Anterior cingulate cortex (tissue), 58 donors: Measurements from ENCODE around the gene LDLRAD3.
A peak's percentile ranks its signal among the peaks of the same experiment; 100 is the strongest.

Experiments used
- DNase-seq, 58 donors: peaks; one replicate each; lab custom pipeline; 2025; lab: John Stamatoyannopoulos, UW

Gene LDLRAD3

GRCh38 chr11:36013950-36014897 is 70.4 kb downstream of the LDLRAD3 start:
- DNase-seq = no peak

DNA sequence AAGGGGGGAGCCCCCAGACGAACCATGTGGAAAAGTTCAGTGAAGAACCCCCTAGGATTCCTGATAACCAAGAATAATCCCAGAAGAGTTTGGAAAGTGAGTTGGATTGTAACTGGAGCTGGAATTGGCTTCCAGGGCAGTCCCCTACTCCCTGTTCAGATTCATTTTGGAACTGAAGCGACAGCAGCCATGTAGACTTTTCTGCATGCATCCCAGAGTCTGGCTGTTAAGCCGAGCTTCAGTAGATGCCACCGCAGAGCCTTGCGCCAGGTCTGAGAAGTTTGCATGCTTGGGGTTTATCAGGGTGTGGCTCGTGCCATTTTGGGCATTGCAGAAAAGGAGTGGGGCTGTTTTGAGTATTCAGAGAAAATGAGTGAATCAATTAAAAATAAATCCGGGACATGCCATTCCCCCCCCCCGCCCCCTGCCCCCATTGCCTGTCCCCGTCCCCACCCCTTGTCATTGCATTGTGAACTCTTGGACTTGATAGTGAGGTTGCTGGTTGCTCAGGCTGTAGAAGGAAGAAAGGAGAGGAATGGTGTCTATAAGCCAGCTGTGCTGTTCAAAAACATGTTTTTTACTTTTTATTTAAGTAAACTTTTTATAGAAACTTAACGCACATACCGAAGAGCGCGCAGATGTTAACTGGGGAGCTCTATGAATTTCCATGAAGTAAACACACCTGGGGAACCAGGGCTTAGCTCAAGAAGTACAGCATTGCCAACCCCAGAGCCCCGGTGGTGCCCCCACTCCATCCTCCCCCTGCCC is 71.2 kb downstream of the LDLRAD3 start:
- no peak for DNase-seq

DNA sequence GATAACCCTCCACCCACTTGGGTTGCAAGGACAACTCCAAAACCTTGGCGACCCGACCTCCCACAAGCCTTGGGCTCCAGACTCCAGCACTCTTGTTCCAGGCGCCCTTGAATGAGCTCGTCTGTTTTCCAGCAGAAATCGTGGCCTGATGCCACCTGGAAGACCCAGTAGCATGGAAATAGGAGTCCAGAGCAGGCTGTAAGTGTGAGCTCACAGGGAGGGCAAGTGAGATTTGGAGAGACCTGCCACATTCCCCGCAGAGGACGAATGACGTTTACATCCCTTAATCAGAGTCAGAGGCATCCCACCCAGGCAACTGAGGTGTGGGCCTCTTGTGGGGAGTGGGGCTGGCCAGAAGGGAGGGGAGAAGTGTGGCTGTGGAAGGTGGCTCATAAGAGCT is 71.9 kb downstream of the LDLRAD3 start:
- DNase-seq = peak in 46 of 58 donors; percentile 8 to 79 (median 42)

DNA sequence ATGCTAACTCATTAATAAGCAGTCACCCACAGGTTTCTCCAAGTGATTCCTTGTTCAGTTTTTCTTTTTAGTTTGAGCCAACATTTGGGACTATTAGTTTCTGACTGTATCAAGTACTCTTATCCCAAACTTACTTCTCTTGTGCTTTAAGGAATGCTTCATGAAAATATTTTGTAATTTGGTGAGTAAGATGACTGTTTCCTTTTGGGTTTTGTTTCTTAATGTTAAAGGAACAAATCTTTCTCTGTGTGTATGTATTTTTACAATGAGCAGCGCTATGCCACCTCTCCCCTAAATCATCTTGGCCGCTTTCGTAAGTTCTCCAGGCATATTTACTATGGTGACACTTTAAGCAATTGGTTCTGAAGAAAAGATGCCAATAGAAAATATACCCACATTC is 72.4 kb downstream of the LDLRAD3 start:
- DNase-seq = no peak

DNA sequence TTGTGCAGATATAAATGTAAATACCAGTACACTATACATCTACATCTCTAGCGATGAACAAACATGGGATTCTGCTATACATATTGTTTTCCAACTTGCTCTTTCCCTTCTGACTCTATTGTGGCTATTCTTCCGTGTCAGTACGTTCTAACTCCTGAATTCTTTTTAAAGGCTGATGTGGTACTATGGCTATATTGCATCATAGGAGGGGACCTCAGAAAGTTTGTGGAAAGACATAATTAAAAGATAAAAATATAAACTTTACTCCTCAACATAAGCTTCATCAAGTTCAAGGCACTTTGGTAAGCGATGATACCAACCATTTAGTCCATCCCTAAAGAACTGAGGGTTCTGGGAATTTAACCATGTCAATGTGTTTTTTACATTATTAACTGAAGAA is 72.8 kb downstream of the LDLRAD3 start:
- DNase-seq = no peak

- DNase-seq = no peak
These were observed 75.2 kb downstream of the LDLRAD3 start for GRCh38 chr11:36019005-36019596.

GRCh38 chr11:36019722-36020121 is 75.9 kb downstream of the LDLRAD3 start:
- no peak for DNase-seq

GRCh38 chr11:36022882-36023281 is 79.0 kb downstream of the LDLRAD3 start:
- DNase-seq = no peak

GRCh38 chr11:36023922-36024321 is 80.1 kb downstream of the LDLRAD3 start:
- no peak for DNase-seq

DNA sequence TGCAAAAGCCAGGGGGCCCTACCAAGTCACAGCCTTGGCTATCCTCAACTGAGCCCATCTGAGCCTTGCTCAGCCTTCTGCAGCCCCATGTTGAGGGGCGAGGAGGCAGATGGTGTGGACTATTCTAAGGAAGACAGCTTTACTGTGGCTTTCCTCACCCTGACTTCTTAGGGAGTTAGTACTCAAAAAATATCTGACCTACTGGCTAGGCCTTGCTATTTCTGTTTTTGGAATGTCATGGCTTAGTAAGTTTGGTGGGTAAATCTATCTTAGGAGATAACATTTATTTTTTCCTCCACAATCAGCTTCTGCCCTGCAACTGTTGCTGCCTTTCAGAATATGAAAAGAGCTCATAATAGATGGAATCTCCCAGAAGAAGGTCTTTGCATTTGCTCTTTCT is 80.9 kb downstream of the LDLRAD3 start:
- DNase-seq = no peak

DNA sequence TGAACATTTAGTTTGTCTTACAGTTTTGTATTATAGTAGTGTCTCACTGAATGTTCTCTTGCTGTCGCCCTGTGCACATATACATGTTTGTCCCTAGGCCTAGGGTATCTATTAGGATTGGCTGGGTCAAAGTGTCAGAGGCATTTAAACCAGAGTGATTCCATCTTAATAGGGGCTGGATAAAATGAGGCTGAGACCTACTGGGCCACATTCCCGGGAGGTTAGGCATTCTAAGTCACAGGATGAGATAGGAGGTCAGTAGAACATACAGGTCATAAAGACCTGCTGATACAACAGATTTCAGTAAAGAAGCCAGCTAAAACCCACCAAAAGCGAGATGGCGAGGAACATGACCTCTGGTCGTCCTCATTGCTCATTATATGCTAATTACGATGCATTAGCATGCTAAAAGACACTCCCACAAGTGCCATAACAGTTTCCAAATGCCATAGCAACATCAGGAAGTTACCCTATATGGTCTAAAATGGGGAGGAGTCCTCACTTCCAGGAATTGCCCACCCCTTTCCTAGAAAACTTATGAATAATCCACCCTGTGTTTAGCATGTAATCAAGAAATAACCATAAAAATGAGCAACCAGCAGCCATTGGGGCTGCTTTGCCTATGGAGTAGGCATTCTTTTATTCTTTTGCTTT is 82.6 kb downstream of the LDLRAD3 start:
- no peak for DNase-seq

- DNase-seq = no peak
These were observed 83.9 kb downstream of the LDLRAD3 start for GRCh38 chr11:36027731-36028130.

DNA sequence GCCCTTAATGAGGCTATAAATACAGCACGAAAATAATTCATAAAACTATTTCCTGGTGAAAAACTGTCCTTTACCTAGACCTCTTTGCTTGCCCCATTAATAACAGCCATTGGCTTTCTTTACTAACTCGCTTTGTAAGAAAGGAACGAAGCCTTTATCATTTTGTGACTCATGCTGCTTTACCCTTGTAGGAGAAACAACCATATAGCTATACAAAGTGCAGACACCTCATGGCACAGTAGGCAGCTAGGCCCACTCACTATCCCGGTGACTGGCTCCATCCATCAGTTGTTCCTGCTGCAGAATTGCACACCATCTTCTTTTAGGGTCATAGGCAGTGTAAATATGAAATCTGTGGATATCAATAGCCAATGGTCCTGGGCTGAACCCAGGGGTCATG is 85.8 kb downstream of the LDLRAD3 start:
- no peak for DNase-seq

GRCh38 chr11:36030731-36031281 is 86.9 kb downstream of the LDLRAD3 start:
- DNase-seq = peak in 5 of 58 donors; percentile 11 to 46 (median 20)

GRCh38 chr11:36033082-36033751 is 89.4 kb downstream of the LDLRAD3 start:
- no peak for DNase-seq

- DNase-seq = no peak
These were observed 90.1 kb downstream of the LDLRAD3 start for GRCh38 chr11:36033936-36034335.

DNA sequence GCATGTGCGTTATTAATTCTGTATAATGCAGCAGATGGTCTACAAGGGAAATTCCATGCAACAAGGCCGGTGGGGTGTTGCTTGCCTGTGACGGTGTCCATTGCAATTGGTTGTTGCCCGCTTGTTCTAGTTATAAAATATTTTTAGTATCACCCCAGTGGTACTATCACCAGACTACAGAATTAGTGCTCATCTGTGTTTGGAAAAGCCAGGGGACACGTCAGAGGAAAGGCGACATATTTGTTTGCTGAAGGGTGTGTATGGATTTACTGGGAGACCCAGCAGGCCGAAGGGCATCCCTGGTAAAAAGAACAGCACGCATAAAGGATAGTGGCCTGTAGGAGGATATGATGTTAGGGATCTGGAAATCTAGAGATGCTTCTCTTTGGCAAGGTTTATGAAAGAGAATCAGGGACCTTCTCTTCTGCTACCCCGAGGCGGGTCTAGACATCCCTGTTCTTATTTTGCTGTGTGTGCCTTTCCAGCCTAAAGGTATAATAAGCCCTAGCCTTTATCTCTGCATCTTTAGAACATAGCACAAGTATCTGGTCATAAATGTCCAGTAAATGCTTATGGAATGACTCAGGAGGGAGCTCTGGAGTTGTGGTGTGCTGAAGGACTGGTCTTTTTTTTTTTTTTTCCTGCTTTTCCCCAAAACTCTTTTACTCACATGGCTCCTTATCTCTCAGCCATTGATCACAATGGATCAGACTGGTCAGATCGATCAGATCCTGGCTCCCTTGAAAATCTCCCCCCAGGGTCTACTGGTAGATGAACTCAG is 90.9 kb downstream of the LDLRAD3 start:
- DNase-seq = no peak

DNA sequence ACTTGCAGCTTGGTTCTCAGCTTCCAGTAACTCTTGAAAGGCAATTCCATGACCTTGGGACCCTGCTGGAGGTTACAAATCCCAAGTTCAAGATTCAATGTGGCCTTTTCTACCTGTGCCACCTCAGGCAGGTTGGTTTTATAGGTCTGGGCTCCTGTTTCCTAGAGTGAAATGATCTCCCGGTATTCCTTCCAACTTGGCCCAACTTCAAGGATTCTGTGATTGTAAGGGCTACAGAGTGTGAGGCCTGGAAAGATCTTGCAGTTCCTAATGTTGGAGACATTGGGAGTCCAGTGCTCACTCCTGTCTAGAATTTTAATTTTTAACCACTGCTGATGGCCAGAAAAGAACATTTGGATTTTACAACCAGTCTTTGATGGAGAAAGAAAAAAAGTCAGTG is 91.6 kb downstream of the LDLRAD3 start:
- no peak for DNase-seq

- DNase-seq = no peak
These were observed 92.1 kb downstream of the LDLRAD3 start for GRCh38 chr11:36035999-36036398.
